Testis (tissue), 3 donors: ENCODE data around the gene CCT3. TPM values are rescaled to one million over a fixed set of nuclear protein-coding genes. Genes with fewer than 3 reads are reported as not detected.

Experiments
- DNase-seq: peaks from one replicate; pipeline ENCODE4 v3.0.0-alpha.2; 2019
- H3K27ac ChIP-seq, 2 donors: fragments of 200-600 bp; sonication (generic); one replicate each; pipeline ENCODE4 v1.5.1; 2019
- H3K27me3 ChIP-seq: fragments of 200-600 bp; sonication (generic); one replicate; pipeline ENCODE4 v1.5.1; 2019
- H3K36me3 ChIP-seq: fragments of 200-600 bp; sonication (generic); one replicate; pipeline ENCODE4 v1.5.1; 2017; ENCODE audit warnings: low read depth; ENCODE audit errors: missing control alignments
- H3K4me1 ChIP-seq: fragments of 200-600 bp; sonication (generic); one replicate; pipeline ENCODE4 v1.5.1; 2019
- H3K4me3 ChIP-seq, 2 donors: fragments of 200-600 bp; sonication (generic); one replicate each; pipeline ENCODE4 v1.5.1; 2017 to 2019
- H3K9me3 ChIP-seq: fragments of 200-600 bp; sonication (generic); one replicate; pipeline ENCODE4 v1.5.1; 2017
- POLR2A ChIP-seq: fragments of 450-650 bp; IDR thresholded peaks from one replicate; pipeline ENCODE4 v1.6.1; 2017; ENCODE audit warnings: antibody characterized with exemption, mild to moderate bottlenecking, moderate library complexity
- WGBS, 2 donors: methylation state at CpG; one replicate each; pipeline ENCODE4 v1.1.5; 2018; 5-methylcytosine and 5-hydroxymethylcytosine counted together
- intact Hi-C: fragments of 100-400 bp; cut with DNase I; formaldehyde crosslinking; loops from one replicate; pipeline ENCODE4 v1.15.1; 2023; ENCODE audit warnings: low total_unique reads
- polyA plus RNA-seq: library from polyadenylated mRNA; stranded (reverse); fragments of 350-450 nt; fragmentation: Illumina TruSeq; extraction: RNeasy Lipid Tissue Mini Kit (QIAGEN cat#74804); gene quantifications from one replicate; pipeline ENCODE4 v1.2.3, GENCODE V29; 2014; ENCODE audit warnings: low read depth, low replicate concordance; ENCODE audit not compliant: insufficient read depth
- total RNA-seq, 2 donors: library from RNA; depleted of rRNA; stranded (reverse); fragments of >200 nt; gene quantifications; one replicate each; pipeline ENCODE4 v1.2.3, GENCODE V29; 2016
- TF ChIP-seq, protein P1 (sequence below), 3 experiments: fragments of 450-650 bp in 2 of 3; fragments of 200-600 bp in 1 of 3; sonication (generic) in 1 of 3; IDR thresholded peaks; one replicate each; pipeline ENCODE4 v1.5.1; 2016 to 2019; ENCODE audit warnings: antibody characterized with exemption in 3 of 3, mild to moderate bottlenecking in 2 of 3, moderate library complexity in 1 of 3

The CCT3 gene
- total and polyA plus RNA-seq, 3 donors from 2014 or later = 192 to 302 (median 203) TPM

GRCh38 chr1:156385534-156386031 lies 47.5 kb upstream of the CCT3 start:
- Histone ChIP-seq H3K36me3 (no peaks in the 10 kb centered on the region), H3K4me1 (no peaks in the 10 kb centered on the region), H3K27me3 (no peaks in the 10 kb centered on the region), H3K9me3 (no peaks in the 10 kb centered on the region), H3K27ac (no peak overlapping the region), H3K4me3 (no peak overlapping the region)
- no peak for TF ChIP-seq POLR2A
- TF ChIP-seq, protein P1, sequence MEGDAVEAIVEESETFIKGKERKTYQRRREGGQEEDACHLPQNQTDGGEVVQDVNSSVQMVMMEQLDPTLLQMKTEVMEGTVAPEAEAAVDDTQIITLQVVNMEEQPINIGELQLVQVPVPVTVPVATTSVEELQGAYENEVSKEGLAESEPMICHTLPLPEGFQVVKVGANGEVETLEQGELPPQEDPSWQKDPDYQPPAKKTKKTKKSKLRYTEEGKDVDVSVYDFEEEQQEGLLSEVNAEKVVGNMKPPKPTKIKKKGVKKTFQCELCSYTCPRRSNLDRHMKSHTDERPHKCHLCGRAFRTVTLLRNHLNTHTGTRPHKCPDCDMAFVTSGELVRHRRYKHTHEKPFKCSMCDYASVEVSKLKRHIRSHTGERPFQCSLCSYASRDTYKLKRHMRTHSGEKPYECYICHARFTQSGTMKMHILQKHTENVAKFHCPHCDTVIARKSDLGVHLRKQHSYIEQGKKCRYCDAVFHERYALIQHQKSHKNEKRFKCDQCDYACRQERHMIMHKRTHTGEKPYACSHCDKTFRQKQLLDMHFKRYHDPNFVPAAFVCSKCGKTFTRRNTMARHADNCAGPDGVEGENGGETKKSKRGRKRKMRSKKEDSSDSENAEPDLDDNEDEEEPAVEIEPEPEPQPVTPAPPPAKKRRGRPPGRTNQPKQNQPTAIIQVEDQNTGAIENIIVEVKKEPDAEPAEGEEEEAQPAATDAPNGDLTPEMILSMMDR (IDR thresholded peaks at IDR 0.05) = peak; percentile 81 to 93 (median 90)
- DNase-seq = peak; percentile 83
- intact Hi-C loops = loop anchor here (5.0 kb wide), 1 partner anchor 62 kb away; no protein-coding TSS in a partner anchor
- 23 to 39% methylated on average over 4 to 9 of the region's 9 CpGs for WGBS, 2 donors

DNA sequence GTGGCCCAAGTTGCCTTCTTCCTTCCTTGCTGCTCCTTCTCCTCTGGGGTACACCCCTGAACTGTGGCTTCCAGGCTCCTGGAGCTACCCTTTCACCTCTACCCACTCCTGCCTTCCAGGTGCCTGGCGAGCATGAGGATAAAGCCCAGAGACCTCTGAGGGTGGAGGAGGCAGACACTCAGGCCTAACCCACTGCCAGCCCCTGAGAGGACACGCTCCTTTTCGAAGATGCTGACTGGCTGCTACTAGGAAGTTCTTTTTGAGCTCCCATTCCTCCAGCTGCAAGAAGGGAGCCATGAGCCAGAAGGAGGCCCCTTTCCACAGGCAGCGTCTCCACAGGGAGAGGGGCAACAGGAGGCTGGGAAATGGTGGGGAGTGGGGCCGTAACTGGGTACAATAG lies 46.6 kb upstream of the CCT3 start:
- Histone ChIP-seq H3K27me3 (no peaks in the 10 kb centered on the region), H3K36me3 (no peaks in the 10 kb centered on the region), H3K4me1 (no peaks in the 10 kb centered on the region), H3K4me3 (no peak overlapping the region), H3K9me3 (no peaks in the 10 kb centered on the region), H3K27ac (no peak overlapping the region)
- intact Hi-C loops = loop anchor here (5.0 kb wide), 1 partner anchor 63 kb away; no protein-coding TSS in a partner anchor
- TF ChIP-seq, protein P1 (IDR thresholded peaks at IDR 0.05) = no peak
- no peak for TF ChIP-seq POLR2A
- no peak for DNase-seq
- 93 to 95% methylated on average over 4 to 5 of the region's 5 CpGs for WGBS, 2 donors

DNA sequence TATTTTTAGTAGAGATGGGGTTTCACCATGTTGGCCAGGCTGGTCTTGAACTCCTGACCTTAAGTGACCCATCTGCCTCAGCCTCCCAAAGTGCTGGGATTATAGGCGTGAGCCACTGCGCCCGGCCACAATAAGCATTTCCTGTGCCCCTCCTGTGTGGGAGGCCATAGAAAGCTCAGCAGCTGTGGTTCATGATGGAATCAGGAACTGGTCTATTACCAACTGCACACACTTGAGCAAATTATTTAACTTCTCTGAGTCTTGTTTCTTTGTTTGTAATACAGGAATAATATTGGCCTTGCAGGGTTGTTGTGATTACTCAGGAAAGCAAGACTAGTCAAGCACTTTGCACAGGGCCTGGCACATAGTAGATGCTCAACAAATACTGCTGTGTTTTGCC lies 45.9 kb upstream of the CCT3 start:
- intact Hi-C loops = no loop called here

DNA sequence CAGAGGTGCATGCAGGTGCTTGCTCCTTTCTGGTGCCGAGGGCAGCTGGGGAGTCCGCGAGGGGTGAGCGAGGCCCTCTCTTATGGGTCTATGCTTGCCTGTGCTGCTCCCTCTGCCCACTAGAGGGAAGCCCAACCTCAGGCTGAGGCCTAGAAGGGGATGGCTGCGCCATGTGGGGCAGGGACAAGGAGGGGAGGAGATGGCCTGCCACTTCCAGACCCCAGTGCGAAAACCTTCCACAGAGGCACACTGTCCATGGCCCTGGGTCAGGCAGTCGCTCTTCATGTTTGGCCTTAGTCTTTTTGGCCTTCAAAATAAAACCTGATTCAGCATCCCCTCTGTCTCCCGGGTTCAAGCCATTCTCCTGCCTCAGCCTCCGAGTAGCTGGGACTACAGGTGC lies 44.9 kb upstream of the CCT3 start:
- no peak for TF ChIP-seq POLR2A
- TF ChIP-seq, protein P1 (IDR thresholded peaks at IDR 0.05) = peak in 2 of 3 experiments; percentile 56 to 71
- Histone ChIP-seq H3K27me3 (no peaks in the 10 kb centered on the region), H3K4me1 (no peaks in the 10 kb centered on the region), H3K27ac (no peak overlapping the region), H3K4me3 (no peak overlapping the region), H3K36me3 (no peaks in the 10 kb centered on the region), H3K9me3 (no peaks in the 10 kb centered on the region)
- intact Hi-C loops = no loop called here
- peak; percentile 72 for DNase-seq
- WGBS, 2 donors = 59 to 72% methylated on average over 8 to 9 of the region's 9 CpGs

More for the DNA sequence above, 45.9 kb upstream of the CCT3 start:
- no peak for DNase-seq
- no peak overlapping the region for H3K27ac ChIP-seq
- 80 to 93% methylated on average over 2 to 3 of the region's 3 CpGs for WGBS, 2 donors
- no peaks in the 10 kb centered on the region for H3K9me3 ChIP-seq
- H3K27me3 ChIP-seq = no peaks in the 10 kb centered on the region
- no peak for TF ChIP-seq POLR2A
- TF ChIP-seq, protein P1 (IDR thresholded peaks at IDR 0.05) = no peak
- H3K4me3 ChIP-seq = no peak overlapping the region
- H3K36me3 ChIP-seq = no peaks in the 10 kb centered on the region
- no peaks in the 10 kb centered on the region for H3K4me1 ChIP-seq

- Histone ChIP-seq H3K4me3 (no peak overlapping the region), H3K4me1 (no peaks in the 10 kb centered on the region), H3K36me3 (no peaks in the 10 kb centered on the region), H3K9me3 (no peaks in the 10 kb centered on the region), H3K27me3 (no peaks in the 10 kb centered on the region), H3K27ac (no peak overlapping the region)
- DNase-seq = no peak
- WGBS, 2 donors = 77 to 89% methylated on average over 6 to 7 of the region's 7 CpGs
- TF ChIP-seq, protein P1 (IDR thresholded peaks at IDR 0.05) = no peak
- no peak for TF ChIP-seq POLR2A
- intact Hi-C loops = no loop called here
These were observed 44.5 kb upstream of the CCT3 start for GRCh38 chr1:156382561-156382960.
